IMR-90 (cell line): ENCODE measurements around the gene MEGF11. TPM values are rescaled to one million over a fixed set of nuclear protein-coding genes. Genes with fewer than 3 reads are reported as not detected.

Experiments
- ATAC-seq: fragments of 200-7000 bp; cut with Tn5 transposase; 2 replicates; pipeline ENCODE4 v1.9.1; 2020; ENCODE audit warnings: low read depth, mild to moderate bottlenecking, moderate library complexity
- BruUV-seq: library from RNA; stranded (reverse); fragments of 400-500 nt; replicated peaks from 2 replicates; lab custom pipeline; 2021; lab: Mats Ljungman, UMichigan
- CTCF ChIA-PET: fragments of 300-600 bp; formaldehyde crosslinking; extraction: SDS; loops from one replicate; lab custom pipeline; 2021; ENCODE audit warnings: antibody characterized with exemption; lab: Yijun Ruan, JAX
- POLR2A ChIA-PET: fragments of 300-600 bp; sonication (Branson Sonifier 250); formaldehyde crosslinking; loops from one replicate; lab custom pipeline; 2022; ENCODE audit warnings: antibody characterized with exemption; ENCODE audit not compliant: unreplicated experiment; lab: Charles Lee
- DNase-seq: peaks from one replicate; pipeline ENCODE4 v3.0.0; 2013
- H2AFZ ChIP-seq: replicated peaks from 2 replicates; pipeline ENCODE3; 2013; ENCODE audit warnings: low read length, mild to moderate bottlenecking; ENCODE audit not compliant: poor library complexity
- H2AK5ac ChIP-seq: 2 replicates; pipeline ENCODE4 v1.6.1; 2013; ENCODE audit warnings: low read depth, low read length, inconsistent platforms
- H2AK9ac ChIP-seq: replicated peaks from 2 replicates; pipeline ENCODE3; 2013; ENCODE audit warnings: mild to moderate bottlenecking, low read depth, low read length, moderate library complexity; ENCODE audit not compliant: poor library complexity
- H2BK120ac ChIP-seq: 2 replicates; pipeline ENCODE4 v1.6.1; 2013; ENCODE audit warnings: low read depth, low read length, inconsistent platforms
- H2BK15ac ChIP-seq: 3 replicates; pipeline ENCODE4 v1.6.1; 2013; ENCODE audit warnings: low read depth, low read length, inconsistent platforms
- H2BK20ac ChIP-seq: 2 replicates; pipeline ENCODE4 v1.6.1; 2013; ENCODE audit warnings: low read depth, mild to moderate bottlenecking, inconsistent platforms, low read length, moderate library complexity
- H2BK5ac ChIP-seq: 2 replicates; pipeline ENCODE4 v1.6.1; 2013; ENCODE audit warnings: mild to moderate bottlenecking, low read depth, low read length, inconsistent platforms; ENCODE audit not compliant: poor library complexity, severe bottlenecking
- H3K14ac ChIP-seq: replicated peaks from 2 replicates; pipeline ENCODE4 v1.6.1; 2013; ENCODE audit warnings: low read depth, low read length, inconsistent platforms
- H3K18ac ChIP-seq: 2 replicates; pipeline ENCODE4 v1.6.1; 2013; ENCODE audit warnings: low read depth, low read length, control low read depth
- H3K23ac ChIP-seq: 2 replicates; pipeline ENCODE4 v1.6.1; 2013; ENCODE audit warnings: low read depth, low read length, inconsistent platforms
- H3K27ac ChIP-seq: 2 replicates; pipeline ENCODE4 v1.5.1; 2013; ENCODE audit warnings: mild to moderate bottlenecking, control low read depth, low read length; ENCODE audit not compliant: insufficient read depth
- H3K27me3 ChIP-seq: 2 replicates; pipeline ENCODE4 v1.6.1; 2013; ENCODE audit warnings: low read length; ENCODE audit not compliant: control insufficient read depth, insufficient read depth
- H3K36me3 ChIP-seq: 2 replicates; pipeline ENCODE4 v1.6.1; 2013; ENCODE audit warnings: low read length, mixed read lengths; ENCODE audit not compliant: control insufficient read depth, insufficient read depth
- H3K4ac ChIP-seq: 2 replicates; pipeline ENCODE4 v1.6.1; 2013; ENCODE audit warnings: low read depth, low read length, inconsistent platforms
- H3K4me1 ChIP-seq: 2 replicates; pipeline ENCODE4 v1.6.1; 2013; ENCODE audit warnings: low read length, mixed read lengths; ENCODE audit not compliant: control insufficient read depth, insufficient read depth
- H3K4me2 ChIP-seq: 2 replicates; pipeline ENCODE4 v1.6.1; 2013; ENCODE audit warnings: low read depth, mild to moderate bottlenecking, control low read depth, low read length, moderate library complexity
- H3K4me3 ChIP-seq: 2 replicates; pipeline ENCODE4 v1.5.1; 2013; ENCODE audit warnings: low read depth, mild to moderate bottlenecking, control low read depth, low read length, moderate library complexity; ENCODE audit not compliant: insufficient read depth
- H3K56ac ChIP-seq: 2 replicates; pipeline ENCODE4 v1.6.1; 2013; ENCODE audit warnings: low read length, inconsistent platforms; ENCODE audit not compliant: insufficient read depth; ENCODE audit errors: extremely low read depth
- H3K79me1 ChIP-seq, 2 experiments: 2 replicates each; pipeline ENCODE4 v1.6.1; 2013; ENCODE audit warnings: low read length in 2 of 2, inconsistent platforms in 1 of 2, low read depth in 1 of 2
- H3K9ac ChIP-seq: 2 replicates; pipeline ENCODE4 v1.6.1; 2013; ENCODE audit warnings: low read depth, low read length, control low read depth
- H3K9me1 ChIP-seq: 2 replicates; pipeline ENCODE4 v1.6.1; 2013; ENCODE audit warnings: low read length, inconsistent platforms; ENCODE audit not compliant: insufficient read depth
- H3K9me3 ChIP-seq: 2 replicates; pipeline ENCODE4 v1.6.1; 2013; ENCODE audit warnings: low read length; ENCODE audit not compliant: control insufficient read depth, insufficient read depth
- H4K20me1 ChIP-seq: 2 replicates; pipeline ENCODE4 v1.6.1; 2013; ENCODE audit warnings: low read length, inconsistent platforms; ENCODE audit not compliant: insufficient read depth
- H4K5ac ChIP-seq: 2 replicates; pipeline ENCODE4 v1.6.1; 2013; ENCODE audit warnings: mild to moderate bottlenecking, low read depth, low read length, control low read depth
- H4K8ac ChIP-seq, 2 experiments: 2 replicates each; pipeline ENCODE4 v1.6.1; 2013; ENCODE audit warnings: low read depth in 2 of 2, low read length in 2 of 2, control low read depth in 1 of 2, inconsistent platforms in 1 of 2
- H4K91ac ChIP-seq: 2 replicates; pipeline ENCODE4 v1.6.1; 2013; ENCODE audit warnings: low read depth, low read length, inconsistent platforms; ENCODE audit not compliant: insufficient read depth
- BHLHE40 ChIP-seq: fragments of 150-350 bp; IDR thresholded peaks from 2 replicates; pipeline ENCODE4 v1.6.1; 2016; ENCODE audit warnings: mild to moderate bottlenecking, low read depth, low read length
- CEBPB ChIP-seq: IDR thresholded peaks from 2 replicates; pipeline ENCODE4 v1.6.1; 2012; ENCODE audit warnings: low read depth, low read length, improper control_type of control experiment
- CHD1 ChIP-seq: IDR thresholded peaks from 2 replicates; pipeline ENCODE4 v1.6.1; 2012; ENCODE audit warnings: low read depth, low read length, improper control_type of control experiment
- ELK1 ChIP-seq: fragments of 150-350 bp; IDR thresholded peaks from 2 replicates; pipeline ENCODE4 v1.6.1; 2016; ENCODE audit warnings: low read depth, mild to moderate bottlenecking, low read length, moderate library complexity, borderline replicate concordance
- FOS ChIP-seq: fragments of 150-350 bp; IDR thresholded peaks from 2 replicates; pipeline ENCODE4 v1.6.1; 2016; ENCODE audit warnings: low read depth, low read length
- NFE2L2 ChIP-seq: fragments of 150-350 bp; IDR thresholded peaks from 2 replicates; pipeline ENCODE4 v1.6.1; 2016; ENCODE audit warnings: low read depth, mild to moderate bottlenecking, low read length
- POLR2A ChIP-seq: IDR thresholded peaks from 2 replicates; pipeline ENCODE4 v1.6.1; 2012; ENCODE audit warnings: mild to moderate bottlenecking, low read depth, low read length
- RAD21 ChIP-seq: IDR thresholded peaks from 2 replicates; pipeline ENCODE4 v1.6.1; 2012; ENCODE audit warnings: low read length, improper control_type of control experiment
- RFX5 ChIP-seq: IDR thresholded peaks from 2 replicates; pipeline ENCODE4 v1.8.0; 2012; ENCODE audit warnings: low read depth, mild to moderate bottlenecking, low read length, moderate library complexity
- SMC3 ChIP-seq: fragments of 150-350 bp; IDR thresholded peaks from 2 replicates; pipeline ENCODE4 v1.6.1; 2016; ENCODE audit warnings: low read depth, mild to moderate bottlenecking, antibody characterized with exemption, low read length, moderate library complexity
- WGBS, 2 experiments: methylation state at CpG; one replicate each; pipeline versions ENCODE4 v1.1.5 to v1.1.7; 2013; ENCODE audit warnings: missing lambda C conversion rate in 2 of 2; ENCODE audit not compliant: insufficient read length in 1 of 2; ENCODE audit errors: extremely low coverage in 2 of 2; 5-methylcytosine and 5-hydroxymethylcytosine counted together
- dilution Hi-C: fragments of 300-500 bp; cut with HindIII; formaldehyde crosslinking; loops from one replicate; pipeline ENCODE4 v1.14.3; 2018; ENCODE audit warnings: low sequenced_read_pairs; ENCODE audit not compliant: unreplicated experiment
- in situ Hi-C: fragments of 300-500 bp; cut with MboI; formaldehyde crosslinking; loops from 3 replicates; pipeline ENCODE4 v1.14.3; 2019; ENCODE audit warnings: low sequenced_read_pairs, inconsistent platforms, mixed read lengths
- intact Hi-C: fragments of 100-400 bp; cut with micrococcal nuclease; formaldehyde crosslinking; loops from 2 replicates; pipeline ENCODE4 v1.10.0; 2022
- polyA plus RNA-seq, 3 experiments: library from polyadenylated mRNA; depleted of rRNA; stranded (reverse); fragments of >200 nt; gene quantifications; 2 replicates each; pipeline ENCODE4 v1.2.3, GENCODE V29; 2012; ENCODE audit warnings: low replicate concordance in 1 of 3
- total RNA-seq: library from RNA; depleted of rRNA; stranded (reverse); fragments of >200 nt; gene quantifications from 2 replicates; pipeline ENCODE4 v1.2.3, GENCODE V29; 2012
- TF ChIP-seq, protein P1 (sequence below): fragments of 150-350 bp; IDR thresholded peaks from 2 replicates; pipeline ENCODE4 v1.6.1; 2017; ENCODE audit warnings: mild to moderate bottlenecking, antibody characterized with exemption, low read length, low read depth
- TF ChIP-seq, protein P2 (sequence below): conservative IDR thresholded peaks from 2 replicates; pipeline ENCODE4 v1.5.1; 2012; ENCODE audit warnings: mild to moderate bottlenecking, low read depth, low read length, improper control_type of control experiment

Gene MEGF11
- total and polyA plus RNA-seq, 2 of the 4 experiments (the other 2 are of a cell fraction), result not detected

- Histone ChIP-seq H3K27ac (no peak overlapping the region), H4K8ac (no peak overlapping the region), H3K4me1 (no peaks in the 10 kb centered on the region), H2BK120ac (no peak overlapping the region), H3K14ac (no peak overlapping the region), H3K9ac (no peak overlapping the region), H3K4ac (no peak overlapping the region), H3K27me3 (peaks cover 48% of the 10 kb centered on the region), H3K9me3 (no peaks in the 10 kb centered on the region), H3K18ac (no peak overlapping the region), H3K9me1 (no peaks in the 10 kb centered on the region), H3K36me3 (no peaks in the 10 kb centered on the region), H3K23ac (no peak overlapping the region), H2AK9ac (no peak overlapping the region), H2BK20ac (no peak overlapping the region), H2AFZ (no peak overlapping the region), H3K4me2 (no peak overlapping the region), H2AK5ac (no peak overlapping the region), H2BK5ac (no peak overlapping the region), H3K79me1 (no peaks in the 10 kb centered on the region), H3K56ac (no peak overlapping the region), H3K4me3 (no peak overlapping the region), H4K20me1 (no peaks in the 10 kb centered on the region), H4K91ac (no peak overlapping the region), H4K5ac (no peak overlapping the region), H2BK15ac (no peak overlapping the region)
- no peak for ATAC-seq
- intact Hi-C loops (no loop called here), dilution Hi-C loops (no loop called here), in situ Hi-C loops (no loop called here)
- BruUV-seq, result no TSS peak
- TF ChIP-seq, protein P1, sequence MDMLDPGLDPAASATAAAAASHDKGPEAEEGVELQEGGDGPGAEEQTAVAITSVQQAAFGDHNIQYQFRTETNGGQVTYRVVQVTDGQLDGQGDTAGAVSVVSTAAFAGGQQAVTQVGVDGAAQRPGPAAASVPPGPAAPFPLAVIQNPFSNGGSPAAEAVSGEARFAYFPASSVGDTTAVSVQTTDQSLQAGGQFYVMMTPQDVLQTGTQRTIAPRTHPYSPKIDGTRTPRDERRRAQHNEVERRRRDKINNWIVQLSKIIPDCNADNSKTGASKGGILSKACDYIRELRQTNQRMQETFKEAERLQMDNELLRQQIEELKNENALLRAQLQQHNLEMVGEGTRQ, result no peak
- TF ChIP-seq FOS (no peak), RAD21 (no peak), CEBPB (no peak), BHLHE40 (no peak), ELK1 (no peak), NFE2L2 (no peak), RFX5 (no peak), CHD1 (no peak), POLR2A (no peak), SMC3 (no peak)
- TF ChIP-seq, protein P2, sequence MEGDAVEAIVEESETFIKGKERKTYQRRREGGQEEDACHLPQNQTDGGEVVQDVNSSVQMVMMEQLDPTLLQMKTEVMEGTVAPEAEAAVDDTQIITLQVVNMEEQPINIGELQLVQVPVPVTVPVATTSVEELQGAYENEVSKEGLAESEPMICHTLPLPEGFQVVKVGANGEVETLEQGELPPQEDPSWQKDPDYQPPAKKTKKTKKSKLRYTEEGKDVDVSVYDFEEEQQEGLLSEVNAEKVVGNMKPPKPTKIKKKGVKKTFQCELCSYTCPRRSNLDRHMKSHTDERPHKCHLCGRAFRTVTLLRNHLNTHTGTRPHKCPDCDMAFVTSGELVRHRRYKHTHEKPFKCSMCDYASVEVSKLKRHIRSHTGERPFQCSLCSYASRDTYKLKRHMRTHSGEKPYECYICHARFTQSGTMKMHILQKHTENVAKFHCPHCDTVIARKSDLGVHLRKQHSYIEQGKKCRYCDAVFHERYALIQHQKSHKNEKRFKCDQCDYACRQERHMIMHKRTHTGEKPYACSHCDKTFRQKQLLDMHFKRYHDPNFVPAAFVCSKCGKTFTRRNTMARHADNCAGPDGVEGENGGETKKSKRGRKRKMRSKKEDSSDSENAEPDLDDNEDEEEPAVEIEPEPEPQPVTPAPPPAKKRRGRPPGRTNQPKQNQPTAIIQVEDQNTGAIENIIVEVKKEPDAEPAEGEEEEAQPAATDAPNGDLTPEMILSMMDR, result no peak
- DNase-seq, result no peak
- CTCF ChIA-PET, result no interaction called here
- WGBS, 2 experiments, result no CpG with 5 or more reads among the region's 3 CpGs
- POLR2A ChIA-PET, result no interaction called here
These were observed 208.7 kb downstream of the MEGF11 start for GRCh38 chr15:66044837-66045236.
